OCI-LY3 (cell line): ENCODE data around the gene SUCNR1.

Source experiments
- CTCF ChIP-seq: fragments of 200-600, 300-600 bp; sonication (generic); IDR thresholded peaks from 2 replicates; pipeline ENCODE4 v1.5.1; 2014; ENCODE audit warnings: antibody characterized with exemption, low read length, low read depth
- EZH2phosphoT487 ChIP-seq: fragments of 200-600 bp; shearing (Covaris generic); IDR thresholded peaks from 2 replicates; pipeline ENCODE4 v1.6.1; 2018; ENCODE audit warnings: antibody characterized with exemption, mixed run types, low read depth

GRCh38 chr3:151896246-151897012, 23.0 kb downstream of the SUCNR1 start:
- TF ChIP-seq CTCF (no peak), EZH2phosphoT487 (no peak)
